NCI-H2227 (cell line): ENCODE measurements around the gene PFKFB4.
"Not testable (repeated sequence)": the region's sequence is repeated elsewhere in the genome, so short reads cannot be mapped to it uniquely, and the experiment has no call there.

Source experiments
- DNase-seq: peaks from one replicate; lab custom pipeline; 2025; ENCODE audit not compliant: unreplicated experiment; lab: John Stamatoyannopoulos, UW

The PFKFB4 gene

DNA sequence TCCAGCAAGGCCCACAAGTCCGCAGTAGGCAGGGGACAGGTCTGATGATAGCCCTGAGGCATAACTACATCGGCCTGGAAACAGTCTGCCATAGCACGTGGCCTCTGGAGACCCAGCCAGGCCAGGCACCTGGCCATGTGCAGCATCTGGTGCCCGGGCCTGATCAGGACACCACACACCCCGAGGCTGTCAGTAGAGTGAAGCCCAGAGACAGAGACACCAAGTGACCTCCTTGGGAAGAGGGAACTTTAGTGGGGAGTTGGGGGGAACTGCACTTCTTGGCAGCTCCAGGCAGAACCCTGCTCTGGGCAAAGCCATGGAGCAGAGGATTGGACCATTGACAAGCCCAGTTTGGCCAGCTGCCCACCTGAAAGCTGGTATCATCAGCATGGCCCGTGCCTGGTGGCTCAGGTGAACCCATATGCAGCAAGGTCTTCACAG, 53.9 kb downstream of the PFKFB4 start:
- no peak for DNase-seq

DNA sequence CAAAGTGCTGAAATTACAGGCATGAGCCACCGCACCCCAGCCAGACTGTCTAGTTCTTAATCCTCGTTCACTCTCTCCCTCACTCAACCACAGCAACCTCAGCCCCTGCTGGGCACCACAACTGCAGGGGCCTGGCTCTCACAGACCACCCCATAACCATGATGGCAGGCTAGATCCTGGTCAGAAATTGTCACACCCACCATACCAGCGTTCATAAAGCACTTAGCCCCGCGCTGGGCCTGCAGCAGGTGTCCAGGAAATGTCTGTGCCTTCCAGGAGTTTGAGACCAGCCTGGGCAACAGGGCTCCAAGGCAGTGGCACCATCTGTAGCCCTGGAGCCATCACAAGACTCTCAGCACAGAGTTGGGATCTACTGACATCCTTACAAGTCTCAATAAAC, 54.5 kb downstream of the PFKFB4 start:
- DNase-seq = no peak

GRCh38 chr3:48501196-48501595, 55.4 kb downstream of the PFKFB4 start:
- DNase-seq = no peak

GRCh38 chr3:48500656-48501055, 55.9 kb downstream of the PFKFB4 start:
- DNase-seq = no peak

- DNase-seq = no peak
Observed at GRCh38 chr3:48493203-48493501, 63.5 kb downstream of the PFKFB4 start.

- no peak for DNase-seq
Observed at GRCh38 chr3:48492461-48493202, 64.0 kb downstream of the PFKFB4 start.

DNA sequence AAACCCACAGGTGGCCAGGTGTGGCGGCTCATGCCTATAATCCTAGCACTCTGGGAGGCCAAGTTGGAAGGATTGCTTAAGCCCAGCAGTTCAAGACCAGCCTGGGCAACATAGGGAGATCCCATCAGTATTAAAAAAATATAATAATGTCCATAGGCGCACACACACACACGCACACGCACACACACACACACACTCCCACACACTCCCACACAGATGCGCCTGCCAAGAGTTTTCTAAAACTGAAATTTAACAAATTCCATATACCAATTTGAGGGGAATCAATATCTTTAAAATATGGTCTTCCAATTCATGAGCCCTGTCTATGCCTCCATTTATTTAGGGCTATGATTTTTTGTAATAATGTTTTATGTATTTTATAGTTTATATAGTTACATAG, 69.7 kb downstream of the PFKFB4 start:
- DNase-seq = no peak

- not testable (repeated sequence) for DNase-seq
Observed at GRCh38 chr3:48482822-48483221, 73.8 kb downstream of the PFKFB4 start.

DNA sequence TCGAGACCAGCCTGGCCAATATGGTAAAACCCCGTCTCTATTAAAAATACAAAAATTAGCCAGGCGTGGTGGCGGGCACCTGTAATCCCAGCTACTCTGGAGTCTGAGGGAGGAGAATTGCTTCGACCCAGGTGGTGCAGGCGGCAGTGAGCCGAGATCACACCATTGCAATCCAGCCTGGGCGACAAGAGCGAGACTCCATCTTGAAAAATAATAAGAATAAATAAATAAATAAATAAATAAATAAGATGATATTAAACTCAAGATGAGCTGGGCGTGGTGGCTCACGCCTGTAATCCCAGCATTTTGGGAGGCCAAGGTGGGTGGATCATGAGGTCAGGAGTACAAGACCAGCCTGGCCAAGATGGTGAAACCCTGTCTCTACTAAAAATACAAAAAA, 75.7 kb downstream of the PFKFB4 start:
- DNase-seq = not testable (repeated sequence)

- DNase-seq = no peak
Observed at GRCh38 chr3:48478626-48479555, 77.7 kb downstream of the PFKFB4 start.

DNA sequence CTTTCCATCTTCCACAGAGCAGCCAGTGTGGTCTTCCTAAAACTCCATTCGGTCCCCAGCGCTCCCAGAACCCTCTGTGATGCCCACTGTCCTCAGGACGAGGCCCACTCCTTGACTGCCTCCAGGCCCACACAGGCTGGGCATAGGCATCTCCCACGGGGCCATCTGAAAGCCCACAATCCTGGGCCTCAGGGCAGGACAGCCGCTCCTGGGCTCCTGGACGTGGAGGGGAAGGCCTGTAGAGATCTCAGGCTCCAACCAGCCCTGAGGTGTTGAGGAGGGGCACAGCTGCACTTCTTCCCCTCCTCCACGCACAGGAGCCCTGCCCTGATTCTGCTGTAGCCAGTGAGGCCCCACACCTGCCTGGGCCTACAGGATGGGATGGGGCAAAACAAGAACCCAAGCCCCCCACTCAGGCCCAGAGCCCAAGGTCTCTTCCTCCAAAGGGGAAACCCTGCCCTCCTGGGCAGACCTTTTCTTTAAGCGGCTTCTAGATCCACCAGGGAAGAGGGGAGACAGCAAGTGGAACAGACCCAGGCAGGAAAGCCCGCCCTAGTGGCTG, 78.6 kb downstream of the PFKFB4 start:
- no peak for DNase-seq

- no peak for DNase-seq
Observed at GRCh38 chr3:48476426-48477053, 80.1 kb downstream of the PFKFB4 start.

DNA sequence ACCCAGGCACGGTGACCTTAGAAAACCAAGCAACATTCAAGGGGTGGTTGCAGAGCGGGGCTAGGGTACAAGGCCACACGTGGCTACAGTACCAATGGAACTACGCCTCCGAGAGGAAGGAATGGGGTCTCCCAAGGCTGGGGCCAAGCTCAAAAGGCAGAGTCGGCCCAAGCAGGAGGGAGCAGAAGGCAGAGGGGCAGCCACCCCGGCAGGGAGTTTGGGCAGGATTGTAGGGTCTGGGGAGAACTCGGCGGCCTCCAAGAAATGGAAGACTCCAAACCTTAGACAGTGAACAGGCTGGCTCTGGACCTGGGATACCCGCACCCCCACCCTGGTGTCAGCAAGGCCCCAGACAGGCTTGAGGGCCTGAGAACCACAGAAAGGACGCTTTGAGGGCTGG, 81.4 kb downstream of the PFKFB4 start:
- no peak for DNase-seq

GRCh38 chr3:48474619-48475018, 82.0 kb downstream of the PFKFB4 start:
- DNase-seq = no peak

DNA sequence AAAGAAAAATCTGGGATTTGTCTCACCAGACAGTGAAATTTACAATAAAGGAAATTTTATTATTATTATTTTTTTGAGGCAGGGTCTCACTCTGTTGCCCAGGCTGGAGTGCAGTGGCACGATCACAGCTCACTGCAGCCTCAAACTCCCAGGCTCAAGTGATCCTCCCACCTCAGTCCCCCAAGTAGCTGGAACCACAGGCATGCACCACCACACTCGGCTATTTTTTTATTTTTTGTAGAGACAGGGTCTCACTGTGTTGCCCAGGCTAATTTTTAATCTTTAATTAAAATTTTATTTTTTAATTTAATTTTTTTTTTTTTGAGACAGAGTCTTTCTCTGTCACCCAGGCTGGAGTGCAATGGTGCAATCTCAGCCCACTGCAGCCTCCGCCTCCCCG, 82.6 kb downstream of the PFKFB4 start:
- not testable (repeated sequence) for DNase-seq

DNA sequence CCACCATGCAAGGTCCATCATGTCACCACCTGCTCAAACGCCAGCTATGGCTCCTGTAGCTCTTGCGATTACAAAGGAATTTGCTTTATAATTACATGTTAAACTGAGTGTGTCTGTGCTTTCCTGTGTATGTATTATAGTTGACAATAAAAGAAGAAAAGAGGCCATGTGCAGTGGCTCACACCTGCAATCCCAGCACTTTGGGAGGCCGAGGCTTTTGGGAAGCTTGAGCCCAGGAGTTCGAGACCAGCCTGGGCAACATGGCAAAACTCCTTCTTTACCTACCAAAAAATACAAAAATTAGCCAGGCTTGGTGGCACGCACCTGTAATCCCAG, 83.0 kb downstream of the PFKFB4 start:
- no peak for DNase-seq

- DNase-seq = peak; percentile 90
Observed at GRCh38 chr3:48472923-48473616, 83.5 kb downstream of the PFKFB4 start.

GRCh38 chr3:48472673-48472922, 84.0 kb downstream of the PFKFB4 start:
- DNase-seq = no peak

DNA sequence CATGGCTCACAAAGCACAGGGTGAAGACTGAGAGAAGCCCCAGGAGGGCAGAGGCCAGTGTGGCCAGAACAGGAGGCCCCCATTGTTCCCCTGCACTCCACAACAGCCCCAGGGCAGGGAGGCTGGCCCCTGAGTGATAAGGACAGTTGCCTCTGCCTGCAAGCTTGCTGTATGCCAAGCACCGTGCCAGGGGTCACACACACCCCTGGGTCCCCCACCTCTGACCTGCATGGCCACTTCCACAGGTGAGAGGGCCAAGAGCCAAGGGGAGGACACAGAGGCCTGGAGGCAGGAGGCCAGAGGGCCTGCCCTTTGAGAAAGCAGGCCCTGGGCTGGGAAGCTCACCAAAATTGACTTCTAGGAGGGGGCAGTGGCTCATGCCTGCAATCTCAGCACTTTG, 86.3 kb downstream of the PFKFB4 start:
- no peak for DNase-seq

GRCh38 chr3:48469046-48469915, 87.3 kb downstream of the PFKFB4 start:
- DNase-seq = no peak
